Uterus (tissue), 2 donors: Measurements from ENCODE around the gene PKMYT1.

Experiments used
- POLR2A ChIP-seq, 2 donors: fragments of 450-650 bp; IDR thresholded peaks; one replicate each; pipeline ENCODE4 v1.6.1; 2016; ENCODE audit warnings: antibody characterized with exemption in 2 of 2, mild to moderate bottlenecking in 1 of 2, moderate library complexity in 1 of 2
- TF ChIP-seq, protein P1 (sequence below), 4 experiments: fragments of 200-600 bp in 2 of 4; fragments of 450-650 bp in 2 of 4; sonication (generic) in 2 of 4; IDR thresholded peaks; one replicate each; pipeline ENCODE4 v1.5.1; 2016 to 2019; ENCODE audit warnings: antibody characterized with exemption in 4 of 4, mild to moderate bottlenecking in 2 of 4, moderate library complexity in 1 of 4

DNA sequence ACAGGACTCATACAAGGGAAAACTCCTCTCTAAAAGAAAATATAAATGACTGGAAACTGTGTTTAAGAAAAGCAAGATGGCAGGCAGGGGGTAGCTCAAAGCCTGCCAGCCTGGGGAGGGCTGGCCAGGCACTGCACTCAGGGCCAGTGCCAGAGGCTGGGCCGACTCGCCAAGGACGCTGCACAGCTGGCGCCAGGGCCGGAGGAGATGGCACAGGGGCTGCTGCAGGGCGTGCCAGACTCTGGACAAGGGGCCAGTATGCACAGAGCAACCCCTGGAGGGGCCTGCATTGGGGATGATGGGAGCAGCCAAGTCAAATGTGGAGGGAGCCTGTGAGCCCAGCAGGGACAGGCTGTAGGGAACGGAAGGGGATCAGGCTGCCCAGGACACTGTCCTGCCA is 4.0 kb downstream of the PKMYT1 start:
- TF ChIP-seq POLR2A (IDR thresholded peaks at IDR 0.05) = no peak
- TF ChIP-seq, protein P1, sequence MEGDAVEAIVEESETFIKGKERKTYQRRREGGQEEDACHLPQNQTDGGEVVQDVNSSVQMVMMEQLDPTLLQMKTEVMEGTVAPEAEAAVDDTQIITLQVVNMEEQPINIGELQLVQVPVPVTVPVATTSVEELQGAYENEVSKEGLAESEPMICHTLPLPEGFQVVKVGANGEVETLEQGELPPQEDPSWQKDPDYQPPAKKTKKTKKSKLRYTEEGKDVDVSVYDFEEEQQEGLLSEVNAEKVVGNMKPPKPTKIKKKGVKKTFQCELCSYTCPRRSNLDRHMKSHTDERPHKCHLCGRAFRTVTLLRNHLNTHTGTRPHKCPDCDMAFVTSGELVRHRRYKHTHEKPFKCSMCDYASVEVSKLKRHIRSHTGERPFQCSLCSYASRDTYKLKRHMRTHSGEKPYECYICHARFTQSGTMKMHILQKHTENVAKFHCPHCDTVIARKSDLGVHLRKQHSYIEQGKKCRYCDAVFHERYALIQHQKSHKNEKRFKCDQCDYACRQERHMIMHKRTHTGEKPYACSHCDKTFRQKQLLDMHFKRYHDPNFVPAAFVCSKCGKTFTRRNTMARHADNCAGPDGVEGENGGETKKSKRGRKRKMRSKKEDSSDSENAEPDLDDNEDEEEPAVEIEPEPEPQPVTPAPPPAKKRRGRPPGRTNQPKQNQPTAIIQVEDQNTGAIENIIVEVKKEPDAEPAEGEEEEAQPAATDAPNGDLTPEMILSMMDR (IDR thresholded peaks at IDR 0.05) = no peak
